Hypothalamus (tissue), 51 donors: ENCODE data around the gene EPN2.
"Not testable (repeated sequence)": the region's sequence is repeated elsewhere in the genome, so short reads cannot be mapped to it uniquely, and the experiment has no call there.

Experiments
- DNase-seq, 51 donors: peaks; one replicate each; lab custom pipeline; 2025; lab: John Stamatoyannopoulos, UW

The EPN2 gene

GRCh38 chr17:19264268-19264667, 27.1 kb downstream of the EPN2 start:
- no peak for DNase-seq

- peak in 18 of 51 donors; percentile 20 to 66 (median 48) for DNase-seq
Measured at GRCh38 chr17:19264681-19265080, 27.5 kb downstream of the EPN2 start.

GRCh38 chr17:19265755-19266154, 28.6 kb downstream of the EPN2 start:
- no peak for DNase-seq

GRCh38 chr17:19268611-19269010, 31.4 kb downstream of the EPN2 start:
- peak in 1 of 51 donors; percentile 52 for DNase-seq

GRCh38 chr17:19269106-19269505, 31.9 kb downstream of the EPN2 start:
- peak in 1 of 51 donors; percentile 52 for DNase-seq

GRCh38 chr17:19269641-19270040, 32.5 kb downstream of the EPN2 start:
- peak in 1 of 51 donors; percentile 56 for DNase-seq

- DNase-seq = no peak
Measured at GRCh38 chr17:19270347-19270703, 33.2 kb downstream of the EPN2 start.

- DNase-seq = no peak
Measured at GRCh38 chr17:19270704-19271611, 33.8 kb downstream of the EPN2 start.

GRCh38 chr17:19271780-19272357, 34.7 kb downstream of the EPN2 start:
- peak in 11 of 51 donors; percentile 25 to 63 (median 43) for DNase-seq

- peak in 1 of 51 donors; percentile 23 for DNase-seq
Measured at GRCh38 chr17:19273731-19274130, 36.6 kb downstream of the EPN2 start.

- DNase-seq = no peak
Measured at GRCh38 chr17:19274893-19275292, 37.7 kb downstream of the EPN2 start.

- DNase-seq = no peak
Measured at GRCh38 chr17:19275457-19276127, 38.4 kb downstream of the EPN2 start.

- not testable (repeated sequence) for DNase-seq
Measured at GRCh38 chr17:19278284-19278683, 41.1 kb downstream of the EPN2 start.

GRCh38 chr17:19278729-19279128, 41.6 kb downstream of the EPN2 start:
- no peak for DNase-seq

- no peak for DNase-seq
Measured at GRCh38 chr17:19281161-19281560, 44.0 kb downstream of the EPN2 start.

- DNase-seq = no peak
Measured at GRCh38 chr17:19284005-19284959, 47.1 kb downstream of the EPN2 start.

GRCh38 chr17:19285213-19285900, 48.2 kb downstream of the EPN2 start:
- no peak for DNase-seq

- peak in 1 of 51 donors; percentile 33 for DNase-seq
Measured at GRCh38 chr17:19286751-19287341, 49.7 kb downstream of the EPN2 start.

GRCh38 chr17:19287651-19288050, 50.5 kb downstream of the EPN2 start:
- no peak for DNase-seq
